AG08396 (cell line): ENCODE results near the gene VEGFA.

Experiments used
- DNase-seq: peaks from one replicate; pipeline ENCODE4 v3.0.0; 2012; ENCODE audit warnings: low spot score, mixed read lengths

Gene VEGFA

GRCh38 chr6:43823879-43824702, 54.1 kb downstream of the VEGFA start:
- no peak for DNase-seq

GRCh38 chr6:43824703-43825064, 54.7 kb downstream of the VEGFA start:
- no peak for DNase-seq

GRCh38 chr6:43825187-43826115, 55.4 kb downstream of the VEGFA start:
- DNase-seq = no peak

- DNase-seq = no peak
Measured at GRCh38 chr6:43826730-43827129, 56.7 kb downstream of the VEGFA start.

GRCh38 chr6:43827898-43828297, 57.9 kb downstream of the VEGFA start:
- no peak for DNase-seq

- DNase-seq = no peak
Measured at GRCh38 chr6:43828711-43829110, 58.7 kb downstream of the VEGFA start.

- DNase-seq = no peak
Measured at GRCh38 chr6:43829470-43829869, 59.5 kb downstream of the VEGFA start.

GRCh38 chr6:43830775-43831174, 60.8 kb downstream of the VEGFA start:
- DNase-seq = no peak

- no peak for DNase-seq
Measured at GRCh38 chr6:43831191-43831590, 61.2 kb downstream of the VEGFA start.

GRCh38 chr6:43833223-43833995, 63.4 kb downstream of the VEGFA start:
- no peak for DNase-seq

GRCh38 chr6:43833996-43834390, 64.0 kb downstream of the VEGFA start:
- no peak for DNase-seq

GRCh38 chr6:43834528-43835155, 64.6 kb downstream of the VEGFA start:
- no peak for DNase-seq

- DNase-seq = no peak
Measured at GRCh38 chr6:43835872-43836419, 65.9 kb downstream of the VEGFA start.
